ES-I3 (cell line): Measurements from ENCODE around the gene NAT8L.

Experiments used
- H3K36me3 ChIP-seq: 2 replicates; pipeline ENCODE4 v1.6.1; 2013; ENCODE audit warnings: mild to moderate bottlenecking, low read length, control low read depth, moderate library complexity; ENCODE audit not compliant: insufficient read depth
- H3K4me1 ChIP-seq: 2 replicates; pipeline ENCODE4 v1.6.1; 2013; ENCODE audit warnings: mild to moderate bottlenecking, control low read depth, low read length; ENCODE audit not compliant: insufficient read depth
- H3K9ac ChIP-seq: 2 replicates; pipeline ENCODE4 v1.6.1; 2013; ENCODE audit warnings: low read depth, mild to moderate bottlenecking, low read length, moderate library complexity
- H3K9me3 ChIP-seq: 2 replicates; pipeline ENCODE4 v1.6.1; 2013; ENCODE audit warnings: mild to moderate bottlenecking, low read length, moderate library complexity; ENCODE audit not compliant: control insufficient read depth, insufficient read depth

The NAT8L gene

GRCh38 chr4:2072971-2073807 lies 14.1 kb downstream of the NAT8L start:
- Histone ChIP-seq H3K9ac (no peak overlapping the region), H3K36me3 (no peaks in the 10 kb centered on the region), H3K9me3 (no peaks in the 10 kb centered on the region), H3K4me1 (peaks cover 6% of the 10 kb centered on the region; the same call in 1 of the 2 replicates)

GRCh38 chr4:2073808-2074481 lies 14.8 kb downstream of the NAT8L start:
- H3K9me3 ChIP-seq = no peaks in the 10 kb centered on the region
- H3K4me1 ChIP-seq = peaks cover 6% of the 10 kb centered on the region; the same call in 1 of the 2 replicates
- H3K36me3 ChIP-seq = no peaks in the 10 kb centered on the region
- no peak overlapping the region for H3K9ac ChIP-seq

GRCh38 chr4:2074588-2074987 lies 15.5 kb downstream of the NAT8L start:
- Histone ChIP-seq H3K9ac (no peak overlapping the region), H3K9me3 (no peaks in the 10 kb centered on the region), H3K36me3 (no peaks in the 10 kb centered on the region), H3K4me1 (peaks cover 6% of the 10 kb centered on the region; the same call in 1 of the 2 replicates)

- H3K36me3 ChIP-seq = no peaks in the 10 kb centered on the region
- no peaks in the 10 kb centered on the region for H3K9me3 ChIP-seq
- peaks cover 6% of the 10 kb centered on the region; the same call in 1 of the 2 replicates for H3K4me1 ChIP-seq
- H3K9ac ChIP-seq = no peak overlapping the region
Measured at GRCh38 chr4:2075171-2075986, 16.3 kb downstream of the NAT8L start.

- no peak overlapping the region for H3K9ac ChIP-seq
Measured at GRCh38 chr4:2075987-2076907, 17.1 kb downstream of the NAT8L start.

GRCh38 chr4:2076908-2077536 lies 17.9 kb downstream of the NAT8L start:
- Histone ChIP-seq H3K4me1 (no peaks in the 10 kb centered on the region; the same call in 1 of the 2 replicates), H3K9ac (no peak overlapping the region), H3K36me3 (no peaks in the 10 kb centered on the region)

More at GRCh38 chr4:2075987-2076907, 17.1 kb downstream of the NAT8L start:
- Histone ChIP-seq H3K4me1 (peaks cover 5% of the 10 kb centered on the region; the same call in 1 of the 2 replicates), H3K9me3 (no peaks in the 10 kb centered on the region), H3K36me3 (no peaks in the 10 kb centered on the region)

GRCh38 chr4:2077537-2078460 lies 18.7 kb downstream of the NAT8L start:
- Histone ChIP-seq H3K4me1 (no peaks in the 10 kb centered on the region), H3K9ac (no peak overlapping the region), H3K36me3 (no peaks in the 10 kb centered on the region), H3K9me3 (no peaks in the 10 kb centered on the region)

More at GRCh38 chr4:2076908-2077536, 17.9 kb downstream of the NAT8L start:
- no peaks in the 10 kb centered on the region for H3K9me3 ChIP-seq

- Histone ChIP-seq H3K36me3 (no peaks in the 10 kb centered on the region), H3K9me3 (no peaks in the 10 kb centered on the region), H3K9ac (no peak overlapping the region), H3K4me1 (no peaks in the 10 kb centered on the region)
Measured at GRCh38 chr4:2078584-2078983, 19.5 kb downstream of the NAT8L start.

GRCh38 chr4:2079006-2079405 lies 19.9 kb downstream of the NAT8L start:
- Histone ChIP-seq H3K9me3 (no peaks in the 10 kb centered on the region), H3K9ac (no peak overlapping the region), H3K4me1 (no peaks in the 10 kb centered on the region), H3K36me3 (no peaks in the 10 kb centered on the region)

GRCh38 chr4:2079926-2080325 lies 20.8 kb downstream of the NAT8L start:
- Histone ChIP-seq H3K36me3 (no peaks in the 10 kb centered on the region), H3K9me3 (no peaks in the 10 kb centered on the region), H3K9ac (no peak overlapping the region), H3K4me1 (no peaks in the 10 kb centered on the region)

- Histone ChIP-seq H3K36me3 (no peaks in the 10 kb centered on the region), H3K9ac (no peak overlapping the region), H3K9me3 (no peaks in the 10 kb centered on the region), H3K4me1 (no peaks in the 10 kb centered on the region)
Measured at GRCh38 chr4:2080429-2081300, 21.5 kb downstream of the NAT8L start.

GRCh38 chr4:2081540-2081939 lies 22.4 kb downstream of the NAT8L start:
- Histone ChIP-seq H3K9me3 (no peaks in the 10 kb centered on the region), H3K4me1 (no peaks in the 10 kb centered on the region), H3K9ac (no peak overlapping the region), H3K36me3 (no peaks in the 10 kb centered on the region)
